Skeletal muscle cell (primary cell): Measurements from ENCODE around the gene NPIPB6.
A peak's percentile ranks its signal among the peaks of the same experiment; 100 is the strongest.
"Not testable (repeated sequence)": the region's sequence is repeated elsewhere in the genome, so short reads cannot be mapped to it uniquely, and the experiment has no call there.

Experiments
- DNase-seq: peaks from one replicate; pipeline ENCODE4 v3.0.0-alpha.2; 2010; ENCODE audit warnings: low read depth
- H3K4me3 ChIP-seq: 2 replicates; pipeline ENCODE4 v1.5.1; 2011; ENCODE audit warnings: low read depth, mild to moderate bottlenecking, control low read depth, low read length, moderate library complexity

NPIPB6 gene

DNA sequence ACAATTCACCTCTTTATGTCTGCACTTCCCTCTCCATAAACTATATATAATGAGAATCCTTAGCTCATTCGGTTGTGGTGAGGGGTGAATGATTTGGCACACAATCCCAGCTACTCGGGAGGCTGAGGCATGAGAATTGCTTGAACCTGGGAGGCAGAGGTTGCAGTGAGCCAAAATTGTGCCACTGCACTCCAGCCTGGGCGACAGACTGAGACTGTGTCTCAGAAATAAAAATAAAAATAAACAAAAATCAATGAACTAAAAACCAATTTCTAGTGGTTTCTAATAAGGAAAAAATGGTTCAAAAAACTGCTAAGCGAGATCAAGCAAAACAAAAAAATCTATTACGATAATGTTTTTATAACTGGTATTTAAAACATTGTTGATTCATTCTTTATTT, at the start of gene NPIPB6:
NPIPB6 (minus strand) TSS at position 101 of the 400 bp plus-strand sequence. CDS start 686 bp downstream, outside the sequence.
- DNase-seq, H3K4me3 ChIP-seq: not testable (repeated sequence)

GRCh38 chr16:28403220-28404072, 40.1 kb upstream of the NPIPB6 start, which contains the start of gene EIF3CL:
EIF3CL (minus strand) TSS chr16:28403841; CDS start chr16:28403618, 223 bp downstream.
- H3K4me3 ChIP-seq = peak within 1 kb of the TSS; percentile 42
- DNase-seq = not testable (repeated sequence)

DNA sequence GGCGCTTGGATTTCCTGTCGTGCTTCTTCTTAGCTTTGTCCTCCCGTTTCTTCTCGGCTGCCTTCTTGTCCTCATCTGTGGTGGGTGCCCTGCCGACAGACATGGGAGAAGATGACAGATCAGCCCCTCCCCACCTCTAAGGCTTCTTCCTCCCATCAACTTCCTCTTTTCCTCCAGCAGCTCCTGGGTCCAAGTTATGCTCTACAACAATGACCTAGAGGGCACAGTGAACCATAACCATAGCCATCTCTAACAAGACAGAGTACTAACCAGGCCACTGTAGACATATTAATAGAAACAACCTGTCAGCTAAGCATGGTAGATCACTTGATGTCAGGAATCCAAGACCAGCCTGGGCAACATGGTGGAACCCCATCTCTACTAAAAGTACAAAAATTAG, 28.7 kb upstream of the NPIPB6 start:
- DNase-seq, H3K4me3 ChIP-seq: not testable (repeated sequence)

GRCh38 chr16:28382177-28382867, 19.0 kb upstream of the NPIPB6 start:
- DNase-seq, H3K4me3 ChIP-seq: not testable (repeated sequence)

DNA sequence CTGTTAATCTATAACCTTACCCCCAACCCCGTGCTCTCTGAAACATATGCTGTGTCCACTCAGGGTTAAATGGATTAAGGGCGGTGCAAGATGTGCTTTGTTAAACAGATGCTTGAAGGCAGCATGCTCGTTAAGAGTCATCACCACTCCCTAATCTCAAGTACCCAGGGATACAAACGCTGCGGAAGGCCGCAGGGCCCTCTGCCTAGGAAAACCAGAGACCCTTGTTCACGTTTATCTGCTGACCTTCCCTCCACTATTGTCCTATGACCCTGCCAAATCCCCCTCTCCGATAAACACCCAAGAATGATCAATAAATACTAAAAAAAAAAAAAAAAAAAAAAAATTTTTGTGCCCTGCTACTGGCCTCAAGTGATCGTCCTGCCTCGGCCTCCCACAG, 14.5 kb upstream of the NPIPB6 start:
- not testable (repeated sequence) for H3K4me3 ChIP-seq, DNase-seq

DNA sequence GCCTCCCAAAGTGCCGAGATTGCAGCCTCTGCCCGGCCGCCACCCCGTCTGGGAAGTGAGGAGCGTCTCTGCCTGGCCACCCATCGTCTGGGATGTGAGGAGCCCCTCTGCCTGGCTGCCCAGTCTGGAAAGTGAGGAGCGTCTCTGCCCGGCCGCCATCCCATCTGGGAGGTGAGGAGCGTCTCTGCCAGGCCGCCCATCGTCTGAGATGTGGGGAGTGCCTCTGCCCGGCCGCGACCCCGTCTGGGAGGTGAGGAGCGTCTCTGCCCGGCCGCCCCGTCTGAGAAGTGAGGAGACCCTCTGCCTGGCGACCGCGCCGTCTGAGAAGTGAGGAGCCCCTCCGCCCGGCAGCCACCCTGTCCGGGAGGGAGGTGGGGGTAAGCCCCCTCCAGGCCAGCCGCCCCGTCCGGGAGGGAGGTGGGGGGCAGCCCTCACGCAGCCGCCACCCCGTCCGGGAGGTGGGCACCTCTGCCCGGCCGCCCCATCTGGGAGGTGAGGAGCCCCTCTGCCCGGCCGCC, 13.9 kb upstream of the NPIPB6 start:
- not testable (repeated sequence) for DNase-seq, H3K4me3 ChIP-seq

DNA sequence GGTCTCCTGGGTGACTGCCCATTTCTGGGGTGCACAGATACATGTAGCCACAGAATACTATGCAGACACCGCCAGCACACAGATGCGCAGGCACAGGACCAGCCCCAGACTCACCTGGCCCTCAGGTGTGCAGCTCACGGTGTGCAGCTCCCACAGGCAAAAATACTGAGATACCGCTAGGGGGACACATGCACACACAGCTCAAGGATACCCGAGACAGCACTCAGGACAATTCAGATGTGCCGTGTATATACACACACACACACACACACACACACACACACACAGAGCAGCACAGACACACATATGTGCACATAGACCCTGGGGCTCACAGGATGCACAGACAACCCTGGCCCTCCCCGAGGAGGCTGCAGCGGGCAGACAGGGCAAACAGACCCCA, 11.8 kb upstream of the NPIPB6 start:
- DNase-seq, H3K4me3 ChIP-seq: not testable (repeated sequence)

GRCh38 chr16:28374281-28374680, 11.0 kb upstream of the NPIPB6 start:
- DNase-seq, H3K4me3 ChIP-seq: not testable (repeated sequence)

DNA sequence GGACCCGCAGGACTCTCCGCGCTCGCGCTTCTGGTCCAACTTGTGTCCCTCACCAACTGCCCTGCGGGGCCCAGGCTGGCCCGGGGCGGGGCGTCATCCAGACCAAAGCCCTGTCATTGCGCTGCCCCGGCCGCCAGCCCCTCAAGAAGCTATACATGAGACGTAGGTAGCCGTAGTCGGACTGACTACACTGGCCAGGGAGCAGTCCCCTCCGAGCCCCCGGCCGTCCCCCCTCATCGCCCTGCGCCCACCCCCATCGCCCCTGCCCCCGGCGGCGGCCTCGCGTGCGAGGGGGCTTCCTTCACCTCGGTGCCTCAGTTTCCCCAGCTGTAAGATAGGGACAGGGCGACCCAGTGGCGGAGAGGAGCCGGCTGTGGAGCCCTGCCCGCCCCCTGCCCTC, 4.6 kb upstream of the NPIPB6 start:
- H3K4me3 ChIP-seq, DNase-seq: not testable (repeated sequence)

DNA sequence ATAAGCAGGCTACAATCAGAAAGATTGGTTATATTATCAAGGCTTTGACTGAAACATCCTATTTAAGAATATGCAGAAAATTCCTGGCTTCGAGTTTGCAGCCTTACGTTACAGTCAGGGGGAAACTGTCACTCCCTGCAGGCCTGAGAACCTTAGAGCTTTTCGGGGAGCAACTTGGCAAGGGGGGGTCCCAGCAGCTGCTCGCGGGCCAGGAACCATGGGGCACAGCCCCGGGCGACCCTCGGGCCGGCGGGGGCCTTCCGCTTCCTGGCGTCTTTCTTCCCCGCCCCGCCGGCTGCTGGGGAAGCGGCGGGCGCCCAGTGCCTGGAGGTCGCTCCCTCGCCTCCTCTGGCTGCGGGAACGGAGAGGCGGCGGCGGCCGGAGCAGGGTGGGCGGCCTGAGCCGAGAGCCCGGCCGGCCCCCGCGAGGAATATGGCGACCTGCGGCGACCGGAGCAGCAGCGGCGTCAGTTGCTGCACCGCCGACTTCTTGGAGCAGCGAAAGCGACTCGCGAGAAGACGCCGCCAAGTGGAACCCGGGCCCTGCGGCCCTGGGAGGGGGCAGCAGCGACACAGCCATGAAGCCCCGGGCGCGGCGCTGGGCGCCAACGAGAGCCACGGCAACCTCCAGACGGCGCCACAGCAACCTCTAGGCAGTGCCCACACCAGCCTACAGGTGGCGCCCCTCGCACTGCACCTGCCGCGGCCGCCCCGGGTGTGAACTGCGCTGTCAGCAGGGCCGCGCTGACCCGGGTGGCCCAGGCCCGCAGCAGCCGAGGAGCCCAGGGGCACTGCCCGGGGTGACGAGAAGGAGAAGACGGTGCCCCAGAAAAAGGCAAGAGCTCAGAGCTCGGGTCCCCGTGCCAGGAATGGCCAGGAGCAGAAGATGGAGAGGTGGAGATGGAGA, 1.2 kb upstream of the NPIPB6 start:
- H3K4me3 ChIP-seq, DNase-seq: not testable (repeated sequence)

GRCh38 chr16:28362600-28362999, 708 bp downstream of the NPIPB6 start:
- DNase-seq, H3K4me3 ChIP-seq: not testable (repeated sequence)

- not testable (repeated sequence) for H3K4me3 ChIP-seq, DNase-seq
Measured at GRCh38 chr16:28338230-28338629, 25.1 kb downstream of the NPIPB6 start.

DNA sequence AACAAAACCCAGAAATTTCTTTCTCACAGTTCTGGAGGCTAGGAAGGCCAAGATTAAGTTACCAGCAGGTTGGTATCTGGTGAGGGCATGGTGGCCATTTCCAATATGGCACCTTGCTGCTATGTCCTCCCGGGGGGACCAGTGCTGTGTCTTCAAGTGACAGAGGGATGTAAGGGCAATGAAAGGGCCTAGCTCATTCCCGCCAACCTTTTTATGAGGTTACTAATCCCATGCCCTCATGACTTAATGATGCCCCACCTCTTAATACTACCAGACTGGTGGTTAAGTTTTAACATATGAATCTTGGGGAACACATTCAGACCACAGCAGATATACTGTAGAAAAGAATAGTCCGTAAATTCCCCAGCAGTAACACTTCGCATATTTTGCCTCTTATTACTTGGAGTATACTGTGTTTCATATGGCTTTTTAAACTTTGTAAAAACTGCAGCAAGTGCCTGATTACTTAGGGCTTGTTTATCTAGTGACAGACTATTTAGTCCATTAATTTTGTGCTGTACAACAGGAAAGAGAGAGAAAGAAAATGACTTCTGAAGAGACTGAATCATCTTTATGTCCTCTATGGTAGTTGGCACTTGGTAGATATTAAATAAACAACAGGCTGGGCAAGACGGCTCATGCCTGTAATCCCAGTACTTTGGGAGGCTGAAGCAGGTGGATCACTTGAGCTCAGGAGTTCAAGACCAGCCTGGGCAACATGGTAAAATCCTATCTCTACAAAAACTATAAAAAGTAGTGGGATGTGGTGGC, 26.2 kb downstream of the NPIPB6 start:
- not testable (repeated sequence) for DNase-seq, H3K4me3 ChIP-seq

GRCh38 chr16:28335678-28336077, 27.6 kb downstream of the NPIPB6 start:
- not testable (repeated sequence) for H3K4me3 ChIP-seq, DNase-seq

- H3K4me3 ChIP-seq, DNase-seq: not testable (repeated sequence)
Measured at GRCh38 chr16:28332632-28333031, 30.7 kb downstream of the NPIPB6 start.

DNA sequence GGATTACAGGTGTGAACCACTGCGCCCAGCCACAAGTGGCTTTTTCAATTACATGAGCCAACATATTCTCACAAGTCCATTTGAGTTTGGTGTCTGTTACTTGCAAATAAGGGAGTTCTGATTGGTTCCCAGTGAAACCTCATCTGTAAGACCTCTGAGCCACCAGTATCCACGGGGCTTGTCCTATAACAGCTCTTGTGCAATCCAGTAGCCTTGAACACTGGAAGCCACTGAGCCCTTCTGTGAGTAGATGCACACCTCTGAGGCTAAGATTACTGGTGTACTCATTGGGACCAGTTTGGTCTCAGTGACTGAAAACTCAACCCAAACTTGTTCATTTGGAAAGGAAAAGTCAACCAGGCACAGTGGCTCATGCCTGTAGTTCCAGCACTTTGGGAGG, 32.3 kb downstream of the NPIPB6 start:
- not testable (repeated sequence) for H3K4me3 ChIP-seq, DNase-seq

GRCh38 chr16:28330232-28330631, 33.1 kb downstream of the NPIPB6 start:
- H3K4me3 ChIP-seq, DNase-seq: not testable (repeated sequence)

GRCh38 chr16:28326881-28327610, 36.3 kb downstream of the NPIPB6 start:
- no peak for DNase-seq

More at GRCh38 chr16:28326881-28327610, 36.3 kb downstream of the NPIPB6 start:
- no peak overlapping the region for H3K4me3 ChIP-seq
